Measurements from ENCODE around the gene GRID1.

DNA sequence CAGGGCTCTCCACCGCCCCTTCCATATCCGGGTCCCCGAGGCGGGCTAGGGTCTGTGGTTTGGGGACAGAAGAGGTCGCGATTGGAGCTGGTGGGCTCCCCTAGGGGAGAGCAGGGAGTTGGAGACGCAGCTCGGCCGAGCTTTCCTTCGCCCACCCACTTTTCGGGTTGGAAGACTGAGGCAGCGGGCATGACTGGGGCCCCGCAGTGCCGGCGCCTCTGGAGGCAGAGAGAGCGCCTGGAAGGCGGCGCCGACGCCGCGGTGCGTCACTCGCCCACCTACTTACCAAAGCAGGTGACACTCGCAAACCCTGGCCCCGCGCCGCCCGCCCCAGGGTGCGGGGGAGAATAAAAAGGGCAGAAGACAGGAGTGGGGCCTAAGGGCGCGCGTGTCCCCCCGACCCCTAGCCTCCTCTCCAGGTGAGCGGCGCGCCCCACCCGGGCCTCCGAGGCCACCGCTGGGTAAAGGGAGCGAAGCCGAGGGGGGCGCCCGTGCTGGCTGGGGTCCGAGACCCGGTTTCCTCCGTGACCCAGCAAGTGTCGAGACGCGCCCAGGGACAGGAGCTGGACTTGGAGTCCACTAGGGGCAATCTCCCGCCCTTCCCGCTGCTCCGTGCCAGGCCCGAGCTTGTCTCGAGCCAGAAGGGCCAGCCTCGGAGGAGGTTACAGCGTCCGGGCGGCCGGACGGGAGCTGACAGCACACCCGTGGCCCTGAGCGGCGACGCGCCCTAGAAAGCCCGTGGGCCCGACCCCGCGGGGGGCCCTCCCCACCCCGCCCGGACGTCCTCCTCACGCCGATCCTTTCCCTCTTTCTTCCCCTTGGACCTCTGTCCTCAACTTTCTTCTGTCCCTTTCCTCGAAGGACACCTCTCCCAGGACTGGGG is 34.4 kb upstream of the GRID1 start:
- no peak for TF ChIP-seq ZNF274 (IDR thresholded peaks at IDR 0.05; ENCODE audit: low read depth, low read length)
- TF ChIP-seq YY1 (IDR thresholded peaks at IDR 0.05; ENCODE audit: insufficient read depth, insufficient read length) = no peak
